Breast epithelium (tissue), 4 donors: ENCODE results near the gene CSRNP3. TPM values are rescaled to one million over a fixed set of nuclear protein-coding genes. Genes with fewer than 3 reads are reported as not detected.

Experiments
- DNase-seq, 2 donors: peaks; one replicate each; pipeline ENCODE4 v3.0.0-alpha.2; 2019; ENCODE audit warnings: low spot score in 2 of 2
- H3K27ac ChIP-seq, 2 donors: fragments of 200-600 bp; sonication (generic) in 1 of 2; one replicate each; pipeline ENCODE4 v1.5.1; 2016 to 2019; ENCODE audit warnings: mild to moderate bottlenecking in 1 of 2
- H3K27me3 ChIP-seq, 2 donors: fragments of 200-600 bp; sonication (generic) in 1 of 2; one replicate each; pipeline versions ENCODE4 v1.5.1 to v1.6.0; 2017 to 2019; ENCODE audit warnings: control low read depth in 1 of 2, mild to moderate bottlenecking in 1 of 2
- H3K36me3 ChIP-seq: fragments of 200-600 bp; one replicate; pipeline ENCODE4 v1.5.1; 2019
- H3K4me1 ChIP-seq, 2 donors: fragments of 200-600 bp; sonication (generic); one replicate each; pipeline ENCODE4 v1.5.1; 2016 to 2019; ENCODE audit warnings: control low read depth in 1 of 2
- H3K4me3 ChIP-seq, 3 donors: fragments of 200-600 bp; sonication (generic); 1 replicate in 2 of 3; 2 replicates in 1 of 3; pipeline ENCODE4 v1.5.1; 2016 to 2019; ENCODE audit warnings: mild to moderate bottlenecking in 3 of 3, moderate library complexity in 2 of 3
- H3K9me3 ChIP-seq, 2 donors: fragments of 200-600 bp; sonication (generic) in 1 of 2; one replicate each; pipeline ENCODE4 v1.5.1; 2016 to 2019; ENCODE audit warnings: control low read depth in 1 of 2
- POLR2A ChIP-seq: fragments of 450-650 bp; IDR thresholded peaks from one replicate; pipeline ENCODE4 v1.6.1; 2016; ENCODE audit warnings: antibody characterized with exemption, mild to moderate bottlenecking, moderate library complexity
- POLR2AphosphoS5 ChIP-seq, 3 donors: sonication (generic); formaldehyde crosslinking; IDR thresholded peaks; one replicate each; pipeline ENCODE4 v1.6.1; 2017; ENCODE audit warnings: antibody characterized with exemption in 3 of 3
- intact Hi-C: fragments of 100-400 bp; cut with DNase I; formaldehyde crosslinking; loops from one replicate; pipeline ENCODE4 v1.15.1; 2023; ENCODE audit warnings: low total_unique reads
- total RNA-seq, 3 donors: library from RNA; depleted of rRNA; stranded (reverse); fragments of >200 nt; gene quantifications; one replicate each; pipeline ENCODE4 v1.1.0, GENCODE V29; 2016
- TF ChIP-seq, protein P1 (sequence below), 3 donors: fragments of 450-650 bp; IDR thresholded peaks; one replicate each; pipeline ENCODE4 v1.5.1; 2016 to 2017; ENCODE audit warnings: antibody characterized with exemption in 3 of 3, mild to moderate bottlenecking in 3 of 3, moderate library complexity in 3 of 3

CSRNP3 gene
- total RNA-seq, 3 donors from 2014 or later = 1.4 to 10.0 (median 2.0) TPM

DNA sequence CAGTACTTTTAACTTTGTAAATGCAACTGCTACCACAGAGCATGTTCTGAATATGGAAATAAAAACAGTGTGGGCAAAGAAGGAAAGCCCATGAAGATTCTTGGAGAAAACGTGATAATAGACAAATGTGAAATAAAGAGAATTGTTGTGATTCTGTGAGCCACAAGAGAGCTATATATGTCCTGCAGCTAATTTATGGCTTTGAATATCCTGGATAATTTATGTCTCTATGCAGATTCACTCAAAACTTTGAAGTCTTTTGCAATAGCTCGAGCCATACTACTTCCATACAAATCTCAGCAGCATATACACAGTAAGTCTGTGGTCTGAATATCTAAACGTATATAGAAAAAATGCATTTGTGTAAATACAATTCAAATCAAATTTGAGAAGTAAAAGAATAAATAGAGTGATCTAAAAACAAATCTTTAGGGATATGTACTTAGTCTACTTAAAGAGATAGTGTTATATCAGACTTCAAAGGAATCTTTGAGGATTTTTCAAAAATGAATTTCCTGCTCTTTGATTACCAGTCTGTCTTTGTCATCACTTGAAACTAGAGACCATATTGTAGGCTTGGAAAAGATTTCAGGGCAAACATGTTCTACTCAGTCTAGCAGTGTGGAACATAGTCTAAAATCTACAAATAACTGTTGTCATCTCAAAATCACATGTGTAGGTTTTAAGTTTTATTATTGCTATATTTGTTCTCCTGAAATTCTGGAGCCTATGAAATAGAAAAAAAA, 107.1 kb downstream of the CSRNP3 start:
- intact Hi-C loops = no loop called here
- no peak for DNase-seq
- TF ChIP-seq POLR2A = no peak
- TF ChIP-seq, protein P1, sequence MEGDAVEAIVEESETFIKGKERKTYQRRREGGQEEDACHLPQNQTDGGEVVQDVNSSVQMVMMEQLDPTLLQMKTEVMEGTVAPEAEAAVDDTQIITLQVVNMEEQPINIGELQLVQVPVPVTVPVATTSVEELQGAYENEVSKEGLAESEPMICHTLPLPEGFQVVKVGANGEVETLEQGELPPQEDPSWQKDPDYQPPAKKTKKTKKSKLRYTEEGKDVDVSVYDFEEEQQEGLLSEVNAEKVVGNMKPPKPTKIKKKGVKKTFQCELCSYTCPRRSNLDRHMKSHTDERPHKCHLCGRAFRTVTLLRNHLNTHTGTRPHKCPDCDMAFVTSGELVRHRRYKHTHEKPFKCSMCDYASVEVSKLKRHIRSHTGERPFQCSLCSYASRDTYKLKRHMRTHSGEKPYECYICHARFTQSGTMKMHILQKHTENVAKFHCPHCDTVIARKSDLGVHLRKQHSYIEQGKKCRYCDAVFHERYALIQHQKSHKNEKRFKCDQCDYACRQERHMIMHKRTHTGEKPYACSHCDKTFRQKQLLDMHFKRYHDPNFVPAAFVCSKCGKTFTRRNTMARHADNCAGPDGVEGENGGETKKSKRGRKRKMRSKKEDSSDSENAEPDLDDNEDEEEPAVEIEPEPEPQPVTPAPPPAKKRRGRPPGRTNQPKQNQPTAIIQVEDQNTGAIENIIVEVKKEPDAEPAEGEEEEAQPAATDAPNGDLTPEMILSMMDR (IDR thresholded peaks at IDR 0.05) = no peak
- no peak for TF ChIP-seq POLR2AphosphoS5 (IDR thresholded peaks at IDR 0.05)
- Histone ChIP-seq H3K27ac (peak overlapping the region in 1 of 2 donors; percentile 3), H3K9me3 (no peaks in the 10 kb centered on the region), H3K4me1 (no peaks in the 10 kb centered on the region), H3K4me3 (no peak overlapping the region), H3K36me3 (no peaks in the 10 kb centered on the region), H3K27me3 (no peaks in the 10 kb centered on the region)

DNA sequence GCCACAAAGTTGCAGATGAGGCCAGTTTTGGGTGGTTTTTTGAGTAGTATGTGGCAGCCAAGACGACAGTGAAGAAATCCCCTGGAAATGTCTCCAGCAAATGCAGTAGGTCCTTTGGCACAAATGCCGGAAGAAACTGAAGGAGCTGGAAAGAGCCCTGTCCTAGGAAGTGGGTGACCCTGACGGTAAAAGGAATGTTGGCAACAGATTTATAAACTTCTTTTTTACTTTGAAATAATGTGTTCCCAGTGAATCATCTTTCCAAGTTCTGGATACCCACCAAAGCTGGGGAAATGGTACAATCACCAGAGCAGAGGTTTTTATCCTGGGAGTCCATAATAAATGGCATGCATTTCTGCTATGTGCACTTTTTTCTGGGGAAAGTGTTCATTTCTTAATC, 112.9 kb downstream of the CSRNP3 start:
- H3K27me3 ChIP-seq = no peaks in the 10 kb centered on the region
- no peak for DNase-seq
- no peak for TF ChIP-seq POLR2AphosphoS5 (IDR thresholded peaks at IDR 0.05)
- TF ChIP-seq, protein P1 (IDR thresholded peaks at IDR 0.05) = no peak
- no peak for TF ChIP-seq POLR2A
- no peaks in the 10 kb centered on the region for H3K36me3 ChIP-seq
- intact Hi-C loops = no loop called here
- peak overlapping the region in 1 of 2 donors; percentile 28 for H3K27ac ChIP-seq
- H3K9me3 ChIP-seq = no peaks in the 10 kb centered on the region
- no peak overlapping the region for H3K4me3 ChIP-seq
- H3K4me1 ChIP-seq = no peaks in the 10 kb centered on the region

DNA sequence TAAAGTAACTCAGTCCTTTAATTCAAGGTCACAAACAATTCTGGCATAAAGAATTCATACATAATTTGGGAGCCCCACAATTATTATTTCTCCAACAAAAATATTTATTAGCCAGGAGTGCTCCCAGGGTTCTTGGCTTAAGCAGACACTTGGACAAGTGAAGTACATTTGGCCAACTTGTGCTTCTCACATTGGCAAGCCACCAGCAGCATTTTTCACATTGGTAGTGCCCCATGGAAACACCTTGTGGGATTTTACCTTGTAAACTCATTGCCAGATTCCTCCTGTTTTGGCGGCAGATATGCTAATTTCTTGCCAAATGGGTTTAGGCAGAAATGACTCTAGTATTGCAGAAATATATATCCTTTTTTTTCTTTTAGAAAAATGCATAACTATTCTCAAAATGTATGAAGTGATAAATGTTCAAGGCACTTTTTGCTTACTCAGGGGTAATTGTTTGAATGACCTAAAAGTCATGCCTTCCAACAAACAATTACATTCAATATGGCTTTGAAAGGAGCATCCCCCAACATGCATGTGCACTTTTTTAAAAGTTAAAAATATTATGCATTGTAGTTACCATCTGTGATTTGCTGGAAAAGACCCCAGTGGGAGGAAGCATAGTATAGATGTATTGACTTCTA, 113.5 kb downstream of the CSRNP3 start:
- H3K4me3 ChIP-seq = no peak overlapping the region
- H3K36me3 ChIP-seq = no peaks in the 10 kb centered on the region
- no peaks in the 10 kb centered on the region for H3K4me1 ChIP-seq
- TF ChIP-seq, protein P1 (IDR thresholded peaks at IDR 0.05) = no peak
- TF ChIP-seq POLR2A (no peak), POLR2AphosphoS5 (IDR thresholded peaks at IDR 0.05) (no peak)
- H3K27ac ChIP-seq = no peak overlapping the region
- no peaks in the 10 kb centered on the region for H3K9me3 ChIP-seq
- intact Hi-C loops = no loop called here
- no peaks in the 10 kb centered on the region for H3K27me3 ChIP-seq
- DNase-seq = peak in 1 of 2 donors; percentile 76

DNA sequence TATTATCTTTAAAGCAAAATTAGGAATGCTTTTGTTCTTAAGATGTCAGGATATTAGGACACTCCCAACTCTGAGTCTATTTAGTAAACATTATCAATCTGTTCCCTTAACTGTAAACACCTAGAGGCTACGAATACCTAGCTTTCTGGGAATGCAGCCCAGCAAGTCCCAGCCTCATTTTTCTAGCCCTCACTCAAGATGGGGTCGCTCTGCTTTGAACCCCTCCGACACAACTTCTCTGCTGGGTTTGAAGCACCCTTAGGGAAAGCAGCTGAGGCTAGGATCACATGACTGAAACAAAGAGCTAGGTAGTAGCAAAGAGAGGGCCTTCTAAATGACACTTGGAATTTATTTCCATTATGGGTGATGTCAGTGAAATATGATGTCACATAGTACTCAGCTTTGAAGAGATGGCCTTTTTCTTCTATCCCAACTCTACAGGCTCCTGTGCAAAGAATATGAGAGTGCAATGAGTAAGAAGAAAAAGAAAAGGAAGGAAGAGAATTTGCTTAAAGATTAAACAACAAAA, 114.7 kb downstream of the CSRNP3 start:
- Histone ChIP-seq H3K27me3 (no peaks in the 10 kb centered on the region), H3K9me3 (no peaks in the 10 kb centered on the region), H3K4me1 (no peaks in the 10 kb centered on the region), H3K27ac (no peak overlapping the region), H3K4me3 (no peak overlapping the region), H3K36me3 (no peaks in the 10 kb centered on the region)
- TF ChIP-seq, protein P1 (IDR thresholded peaks at IDR 0.05) = no peak
- no peak for DNase-seq
- intact Hi-C loops = no loop called here

DNA sequence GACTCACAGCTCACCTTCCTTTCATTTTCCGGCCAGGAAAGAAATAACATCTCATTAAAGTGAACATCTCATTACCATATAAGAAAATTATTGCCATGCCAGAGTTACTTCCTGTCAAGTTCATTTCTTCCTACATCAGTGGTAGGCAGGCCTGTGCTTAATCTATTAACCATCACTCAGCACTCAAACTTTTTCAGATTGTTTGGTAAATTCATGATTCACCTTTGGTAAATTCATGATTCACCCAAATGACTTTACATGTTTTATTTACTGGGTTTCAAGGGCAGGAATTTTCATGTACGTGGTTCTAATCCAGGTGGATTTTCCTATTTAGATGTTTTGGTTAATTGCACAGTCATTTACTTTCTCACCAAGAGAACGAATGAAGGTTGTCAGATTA, 116.5 kb downstream of the CSRNP3 start:
- Histone ChIP-seq H3K4me1 (no peaks in the 10 kb centered on the region), H3K27me3 (no peaks in the 10 kb centered on the region), H3K27ac (no peak overlapping the region), H3K4me3 (no peak overlapping the region), H3K9me3 (no peaks in the 10 kb centered on the region), H3K36me3 (no peaks in the 10 kb centered on the region)
- TF ChIP-seq, protein P1 (IDR thresholded peaks at IDR 0.05) = no peak
- intact Hi-C loops = no loop called here
- no peak for DNase-seq
